ENCODE data around the gene ADGRF3.

DNA sequence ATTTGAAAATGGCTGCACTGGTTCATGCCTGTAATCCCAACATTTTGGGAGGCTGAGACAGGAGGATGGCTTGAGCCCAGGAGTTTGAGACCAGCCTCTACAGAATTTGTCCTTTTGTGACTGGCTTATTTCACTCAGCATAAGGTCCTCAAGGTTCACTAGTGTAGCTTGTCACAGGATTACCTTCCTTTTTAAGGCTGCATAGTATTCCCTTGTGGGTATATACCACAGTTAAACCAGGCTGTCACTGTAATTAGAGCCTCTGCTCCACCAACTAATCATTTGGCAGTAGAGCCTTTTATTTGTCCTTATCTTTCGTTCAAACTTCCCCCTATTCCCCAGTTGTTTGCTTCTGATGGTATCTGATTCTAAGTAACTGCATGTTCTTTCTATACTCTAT lies 51.1 kb downstream of the ADGRF3 start:
- no peak for TF ChIP-seq GATA2 (IDR thresholded peaks at IDR 0.05; ENCODE audit: low read depth, low read length)
- no peak for TF ChIP-seq GATA3 (IDR thresholded peaks at IDR 0.05; ENCODE audit: low read depth, low read length)

Measured in SH-SY5Y (cell line).